GM21529 (cell line): ENCODE results near the gene LPP.
A peak's percentile ranks its signal among the peaks of the same experiment; 100 is the strongest.

Source experiments
- ATAC-seq: cut with Tn5 transposase; IDR thresholded peaks from one replicate; pipeline ENCODE4 v1.9.1; 2021; ENCODE audit not compliant: unreplicated experiment

The LPP gene

DNA sequence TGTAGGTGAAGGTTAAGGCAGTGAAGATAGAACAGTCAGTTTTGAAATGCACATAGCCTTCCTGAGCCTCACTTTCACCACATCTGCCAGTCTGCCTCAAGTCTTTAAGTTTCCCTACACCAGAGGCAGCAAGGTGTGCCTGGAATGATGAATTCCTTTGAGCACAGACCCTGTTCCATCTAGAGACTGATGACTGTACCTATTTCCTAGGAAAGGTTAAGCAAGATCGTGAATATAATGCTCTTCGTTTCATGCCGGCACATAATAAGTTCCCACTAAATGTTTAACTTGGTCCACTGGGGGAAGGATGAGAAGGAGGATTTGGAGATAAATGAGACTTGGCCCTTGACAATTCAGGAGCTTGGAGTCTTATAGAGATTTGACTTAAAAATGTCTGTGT lies 141.9 kb downstream of the LPP start:
- ATAC-seq = no peak

DNA sequence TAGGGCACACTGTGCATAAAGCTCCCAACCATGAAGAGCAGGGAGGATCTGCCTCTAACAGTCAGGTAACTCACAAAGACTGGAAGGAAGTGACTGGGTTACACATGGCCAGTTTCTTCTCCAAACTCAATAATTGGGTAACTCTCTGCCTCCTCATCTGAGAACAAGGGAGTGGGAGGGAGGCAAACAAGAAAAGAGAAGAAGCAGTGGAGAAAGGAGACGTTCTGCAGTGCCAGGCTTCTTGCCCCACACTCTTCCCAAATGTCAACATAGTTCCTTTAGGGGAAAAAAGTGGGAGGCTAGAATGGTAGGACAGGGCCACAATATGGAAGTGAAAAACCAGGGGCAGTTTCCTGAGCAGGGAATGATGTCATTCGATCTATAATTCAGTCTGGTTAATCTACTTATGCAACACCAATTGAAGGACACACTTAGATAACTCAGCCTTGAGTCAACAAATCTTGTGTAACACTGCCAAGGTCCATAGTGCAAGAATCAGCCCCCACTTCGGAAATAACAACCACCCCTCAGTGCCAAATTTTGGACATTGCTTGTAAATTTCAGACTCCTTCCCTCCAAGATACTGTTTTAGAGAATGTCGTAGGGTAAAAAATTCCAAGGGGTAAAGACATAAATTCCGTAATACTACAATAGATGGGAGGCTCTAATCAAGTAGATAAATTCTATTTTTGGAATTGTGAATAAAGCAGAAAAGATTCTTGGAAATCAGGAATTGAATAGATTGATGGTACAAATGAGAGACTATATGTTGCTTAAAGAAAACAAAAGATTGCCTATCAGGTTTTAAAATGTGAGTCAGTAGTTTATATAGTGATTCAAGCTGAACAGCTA lies 143.0 kb downstream of the LPP start:
- no peak for ATAC-seq

DNA sequence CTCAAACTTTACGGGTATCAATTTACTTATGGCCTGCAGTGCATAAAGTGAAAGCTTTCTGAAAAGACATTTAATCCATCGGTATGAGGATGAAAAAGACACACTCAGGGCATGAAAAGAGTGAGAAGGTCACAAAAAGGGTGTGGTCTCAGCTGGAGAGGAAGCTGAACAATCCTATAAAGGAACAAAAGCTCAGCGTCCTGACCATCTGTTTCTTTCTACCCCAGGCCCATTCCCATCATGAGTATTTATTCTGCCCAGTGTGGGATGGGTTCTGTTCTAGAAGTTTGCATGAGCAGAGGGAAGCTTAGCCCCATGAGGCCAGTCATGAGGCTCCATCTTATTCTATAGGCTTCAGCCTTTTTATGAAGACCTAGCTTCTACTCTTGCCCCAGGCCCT lies 144.6 kb downstream of the LPP start:
- ATAC-seq = no peak

DNA sequence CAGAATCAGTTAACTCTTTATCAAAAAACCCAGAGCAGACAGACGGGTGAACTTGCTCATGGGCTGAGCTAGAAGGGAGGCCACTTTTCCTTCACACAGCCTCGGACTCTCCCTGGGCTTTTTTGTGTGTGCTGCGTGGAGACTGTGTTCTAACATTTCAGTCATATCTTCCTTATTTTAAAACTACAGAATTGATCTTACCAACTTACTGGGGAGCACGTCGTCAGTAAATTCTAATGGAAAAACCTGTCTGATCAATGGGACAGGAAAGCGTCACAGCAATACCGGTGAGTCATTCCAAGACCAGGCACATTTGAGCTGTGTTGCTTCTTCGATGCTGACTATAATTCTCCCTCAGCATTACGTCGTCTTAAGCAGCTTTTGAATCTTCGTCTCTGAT lies 145.1 kb downstream of the LPP start:
- ATAC-seq = no peak

DNA sequence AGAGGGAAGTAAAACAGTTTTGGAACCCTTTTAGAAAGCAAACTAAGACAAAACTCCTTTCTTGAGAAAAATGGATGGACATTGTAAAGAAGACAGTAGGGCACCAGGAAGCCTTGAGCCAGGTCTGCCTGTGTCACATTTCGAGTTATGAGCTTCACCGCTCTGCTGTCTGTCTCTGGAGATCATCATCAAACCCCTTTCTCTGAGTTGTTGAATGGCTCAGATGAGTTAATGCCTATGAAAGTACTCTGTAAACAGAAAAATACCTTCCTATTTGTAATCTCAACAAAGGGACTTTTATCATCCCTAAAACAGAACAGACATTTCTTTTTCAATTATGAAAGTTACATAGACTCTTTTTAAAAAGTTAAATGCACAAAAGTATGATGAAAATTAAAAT lies 145.8 kb downstream of the LPP start:
- no peak for ATAC-seq

DNA sequence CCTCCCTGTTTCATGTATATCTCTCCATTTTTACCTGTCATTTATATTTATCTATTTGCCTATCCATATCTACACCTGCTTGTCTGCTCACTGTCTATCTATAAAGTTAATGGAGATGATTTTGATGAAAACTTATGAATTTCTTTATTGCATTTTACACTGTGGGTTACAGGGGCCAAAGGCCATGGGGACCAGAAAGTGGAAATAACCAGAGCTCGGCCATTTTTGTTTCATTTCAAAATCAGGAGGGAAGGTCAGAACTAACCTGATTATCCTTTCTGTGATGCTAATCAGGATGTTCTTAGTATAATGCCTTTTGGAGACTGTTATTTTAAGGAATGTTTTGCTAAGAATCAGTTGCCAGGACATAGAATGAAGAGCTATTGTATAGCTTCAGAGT lies 147.2 kb downstream of the LPP start:
- no peak for ATAC-seq

DNA sequence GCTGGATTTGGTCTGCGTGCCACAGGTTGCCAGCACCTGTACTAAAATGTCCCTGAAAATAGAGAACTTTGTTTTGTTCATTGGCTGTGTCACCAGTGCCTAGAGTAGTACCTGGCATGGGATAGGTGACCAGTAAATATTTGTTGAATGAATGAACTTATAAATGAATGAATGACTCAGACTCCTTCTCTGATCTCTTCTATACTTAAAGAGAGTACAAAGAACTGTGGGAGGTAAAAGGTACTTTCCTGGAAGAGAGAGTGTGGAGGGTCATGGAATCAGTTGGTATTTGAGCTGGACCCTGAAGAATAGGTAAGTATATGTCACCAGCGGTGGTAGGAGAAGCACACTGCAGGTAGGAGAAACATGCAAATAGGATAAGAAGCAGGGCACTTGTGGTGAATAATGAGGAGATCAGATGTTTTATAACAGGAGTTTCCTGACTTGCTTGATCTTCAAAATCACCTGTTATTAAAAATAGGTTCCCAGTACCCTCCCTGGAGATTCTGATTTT lies 149.4 kb downstream of the LPP start:
- ATAC-seq = no peak

DNA sequence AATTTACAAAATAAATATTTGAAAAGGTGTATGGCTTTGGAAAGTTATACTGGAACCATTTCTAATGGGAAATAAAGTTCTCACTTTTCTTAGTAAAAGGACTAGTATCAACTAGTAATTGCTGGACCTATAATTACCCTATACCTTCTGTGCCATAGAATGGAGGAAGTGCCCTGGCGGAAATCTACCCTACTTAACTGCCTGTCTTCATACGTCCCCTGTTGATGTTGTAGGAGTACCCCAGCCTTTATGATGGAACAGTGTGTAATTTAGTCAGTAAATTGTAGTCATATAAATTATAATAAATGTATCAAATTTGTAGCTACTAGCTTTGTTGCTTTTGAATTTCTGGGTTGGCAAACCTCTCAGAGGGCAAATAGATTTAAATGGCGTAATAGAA lies 149.9 kb downstream of the LPP start:
- no peak for ATAC-seq

DNA sequence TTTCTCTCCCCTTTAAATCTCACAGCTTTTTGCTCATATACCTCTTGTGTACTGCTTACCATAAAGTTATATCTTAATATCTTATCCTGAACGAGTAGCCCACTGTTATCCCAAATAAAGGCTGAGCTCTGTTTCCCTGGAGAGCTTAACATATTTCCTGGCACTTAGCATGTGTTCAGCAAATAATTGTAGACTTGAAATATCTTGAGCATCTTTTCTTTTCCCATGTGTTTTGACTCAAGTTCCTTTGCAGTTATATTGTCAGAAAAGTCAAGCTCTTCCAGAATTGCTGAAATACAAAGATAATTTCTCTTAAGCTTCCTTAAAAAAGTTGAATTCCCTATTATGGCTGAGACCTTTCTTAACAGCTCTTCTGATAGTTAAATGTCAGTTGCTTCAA lies 150.5 kb downstream of the LPP start:
- no peak for ATAC-seq

DNA sequence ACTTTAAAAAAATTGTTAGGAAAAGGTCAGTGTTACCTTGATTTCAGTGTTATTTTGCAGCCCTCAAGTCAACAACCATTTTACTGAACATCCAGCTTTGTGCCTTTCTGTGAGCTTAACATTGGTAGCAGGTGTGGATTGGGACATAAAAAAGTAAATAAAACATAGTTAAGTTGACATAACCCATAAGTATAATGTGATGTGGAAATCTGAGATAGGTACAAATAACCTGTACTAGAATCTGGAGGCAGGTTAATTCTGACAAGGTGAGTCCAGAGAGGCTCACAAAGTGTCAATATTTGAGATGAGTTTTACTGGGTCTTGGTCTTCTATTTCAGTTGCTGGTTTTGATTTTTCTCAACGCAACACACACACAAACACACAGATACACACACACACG lies 151.3 kb downstream of the LPP start:
- ATAC-seq = no peak

DNA sequence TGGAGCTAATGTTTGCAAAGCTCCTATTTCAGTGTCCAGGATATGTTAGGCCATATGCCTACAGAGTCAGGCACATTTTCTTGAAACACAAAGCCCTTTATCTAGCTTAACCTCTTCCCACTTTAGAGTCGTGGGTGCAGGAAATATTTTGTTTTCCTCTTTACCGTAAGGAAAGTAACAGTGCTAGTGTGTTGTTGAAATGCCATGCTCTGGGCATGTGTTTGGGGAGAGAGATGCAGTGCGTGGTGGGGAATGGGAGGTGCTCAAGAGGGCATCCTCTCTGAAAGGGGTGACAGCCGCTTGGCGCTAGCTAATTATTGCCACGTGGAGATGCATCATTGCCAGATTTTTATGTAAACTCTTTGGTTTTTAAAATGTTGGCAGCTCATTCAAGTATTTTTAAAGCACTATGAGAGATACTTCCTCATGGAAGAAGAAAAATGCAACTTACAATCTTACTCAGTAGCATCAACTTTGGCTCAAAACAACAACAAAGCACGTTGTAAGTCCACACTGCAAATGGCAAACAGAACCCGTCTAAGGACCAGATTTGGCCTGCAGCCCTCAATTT lies 152.6 kb downstream of the LPP start:
- no peak for ATAC-seq

DNA sequence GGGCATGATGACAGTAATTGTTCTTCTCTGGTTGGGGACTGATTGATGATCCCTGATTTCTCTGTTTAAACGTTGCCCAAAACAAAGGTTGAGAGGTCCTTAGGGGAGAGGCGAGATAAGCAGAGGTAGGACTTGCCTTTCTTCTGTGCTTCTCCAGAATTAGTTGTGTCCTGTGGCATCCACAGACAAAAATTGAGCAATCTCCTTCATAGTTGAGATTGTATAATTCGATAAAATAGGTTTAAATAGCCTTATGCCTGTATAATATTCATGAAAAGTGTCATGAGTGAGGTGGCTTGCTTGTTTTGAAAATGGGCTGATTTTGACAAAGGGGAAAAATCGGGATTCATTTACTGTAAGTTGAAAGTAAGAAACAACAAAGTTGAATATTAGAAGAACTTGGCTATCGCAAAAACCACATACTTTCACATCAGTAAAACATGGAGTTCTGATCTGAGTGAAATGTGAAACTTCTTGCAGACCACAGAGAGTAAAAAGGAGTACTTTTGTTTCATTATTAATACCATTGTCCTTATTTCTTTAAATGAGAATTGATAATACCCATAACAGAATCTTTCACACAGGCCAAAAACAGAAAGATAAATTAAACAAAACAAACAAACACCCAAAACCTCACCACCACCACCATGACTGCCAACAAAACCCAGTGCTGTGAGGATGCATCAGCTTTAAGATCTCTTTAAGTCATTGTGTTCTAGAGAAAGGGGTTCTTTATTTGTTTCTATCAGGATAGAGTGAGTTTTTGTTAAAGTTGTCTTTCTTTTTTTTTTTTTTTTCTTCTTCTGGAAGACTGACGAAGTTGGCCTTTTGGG lies 155.7 kb downstream of the LPP start:
- peak; percentile 98 for ATAC-seq

DNA sequence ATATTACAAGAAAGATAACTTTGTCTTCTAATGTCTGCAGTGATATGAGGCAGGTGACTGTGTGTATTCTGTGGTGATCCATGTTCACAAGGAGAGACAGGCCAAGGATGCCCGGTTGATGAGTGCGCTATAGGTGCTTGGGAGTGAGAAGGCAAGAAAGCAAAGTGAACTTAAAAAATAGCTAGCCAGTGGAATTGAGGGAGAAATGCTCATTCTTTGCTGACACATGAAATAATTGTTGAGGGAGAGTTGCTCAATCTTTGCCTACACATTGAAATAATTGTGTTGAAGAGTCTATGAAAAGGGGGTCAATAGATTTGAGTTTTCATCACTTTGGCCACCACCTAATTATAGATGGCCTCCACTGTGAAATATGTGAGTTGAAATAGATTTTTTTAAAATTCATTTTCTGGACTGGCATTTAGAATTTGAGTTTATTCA lies 156.3 kb downstream of the LPP start:
- no peak for ATAC-seq

DNA sequence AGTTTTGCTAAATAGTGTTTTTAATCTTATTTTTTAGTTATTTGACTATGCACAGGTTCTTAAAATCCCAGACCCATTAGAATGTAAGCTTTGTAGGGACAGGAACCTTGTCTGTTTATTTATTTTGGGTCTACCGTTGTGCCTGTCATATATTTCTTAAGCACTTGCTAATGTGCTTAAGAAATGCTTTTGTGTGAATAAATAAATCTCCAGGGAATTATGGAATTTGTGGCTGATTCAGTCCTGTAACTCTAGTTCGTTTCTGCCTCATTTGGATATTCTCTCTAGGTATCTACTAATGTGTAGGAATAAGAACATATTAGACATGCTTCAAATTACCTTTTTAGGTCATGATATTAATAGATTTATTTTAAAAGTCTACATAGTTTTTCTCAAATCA lies 161.6 kb downstream of the LPP start:
- ATAC-seq = no peak

DNA sequence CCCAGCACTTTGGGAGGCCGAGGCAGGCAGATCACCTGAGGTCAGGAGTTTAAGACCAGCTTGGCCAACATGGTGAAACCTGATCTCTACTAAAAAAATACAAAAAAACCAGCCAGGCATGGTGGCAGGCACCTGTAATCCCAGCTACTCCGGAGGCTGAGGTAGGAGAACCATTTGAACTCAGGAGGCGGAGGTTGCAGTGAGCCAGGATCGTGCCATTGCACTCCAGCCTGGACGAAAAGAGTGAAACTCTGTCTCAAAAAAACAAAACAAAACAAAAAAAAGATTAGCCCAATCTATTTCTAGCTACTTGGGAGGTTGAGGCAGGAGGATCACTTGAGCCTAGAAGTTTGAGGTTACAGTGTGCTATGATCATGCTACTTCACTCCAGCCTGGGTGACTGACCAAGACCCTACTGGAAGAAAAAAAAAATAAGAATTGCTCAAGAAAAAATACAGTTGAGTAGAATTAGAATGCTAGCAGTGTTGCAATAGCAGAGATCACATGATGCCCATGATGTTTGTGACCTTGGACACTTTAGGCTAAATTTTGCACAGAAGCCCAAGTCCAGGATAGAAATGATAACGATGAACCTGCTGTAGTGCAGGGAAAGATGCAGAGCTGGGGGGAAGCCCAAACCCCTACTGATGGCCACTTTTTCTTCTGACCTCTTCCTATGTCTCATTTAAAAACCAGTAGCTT lies 162.2 kb downstream of the LPP start:
- no peak for ATAC-seq

DNA sequence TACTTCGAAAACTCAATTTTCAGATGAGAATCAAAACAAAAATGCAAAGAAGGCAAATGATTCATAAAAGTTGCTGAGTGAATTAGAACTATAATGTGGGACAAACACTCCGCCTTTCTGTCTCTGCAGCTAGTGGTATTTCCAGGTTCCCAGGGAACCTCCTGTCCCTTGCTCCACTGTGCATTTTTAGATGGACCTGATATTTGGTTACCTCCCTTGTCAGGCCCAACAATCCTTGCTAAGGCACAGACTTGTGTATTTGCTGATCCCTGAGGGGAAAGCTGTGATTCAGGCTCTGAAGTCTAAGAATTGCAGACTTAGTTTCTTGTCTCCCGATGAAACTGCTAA lies 162.7 kb downstream of the LPP start:
- no peak for ATAC-seq

DNA sequence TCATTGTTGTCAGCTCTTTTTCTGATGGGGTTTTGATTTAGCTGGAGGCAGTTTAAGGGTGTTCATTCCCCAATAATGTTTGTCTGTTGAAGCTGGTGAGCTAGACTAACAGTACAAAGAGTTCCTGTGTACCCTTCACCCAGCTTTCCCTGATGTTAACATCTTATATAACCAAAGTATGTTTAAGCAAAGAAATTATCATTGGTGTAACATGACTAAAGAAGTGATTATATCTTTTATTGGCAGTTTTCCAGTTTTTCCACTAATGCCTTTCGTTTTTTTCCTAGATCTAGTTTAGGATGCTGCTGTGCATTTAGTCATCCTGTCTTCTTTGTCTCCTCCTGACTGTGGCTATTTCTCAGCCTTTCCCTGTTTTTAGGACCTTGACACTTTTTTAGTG lies 165.6 kb downstream of the LPP start:
- ATAC-seq = no peak

DNA sequence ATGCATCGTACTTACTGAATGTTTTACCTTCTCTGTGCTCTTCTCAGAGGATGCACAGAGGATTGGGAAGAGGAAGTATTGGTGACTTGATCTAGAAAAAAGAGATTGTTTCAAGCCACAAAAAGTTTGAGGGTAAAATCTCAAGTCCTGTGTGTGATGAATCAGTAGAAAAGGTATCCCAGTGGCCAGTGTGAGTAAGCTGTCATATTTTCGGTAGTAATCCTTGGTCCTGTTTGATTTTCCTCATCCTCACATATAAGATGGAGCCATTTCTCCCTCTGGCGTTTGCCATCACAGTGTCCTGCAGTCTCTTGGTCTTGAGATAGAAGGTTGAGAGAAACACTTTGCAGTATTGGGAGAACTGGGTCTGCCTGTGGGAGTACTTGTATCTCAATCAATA lies 166.8 kb downstream of the LPP start:
- no peak for ATAC-seq

DNA sequence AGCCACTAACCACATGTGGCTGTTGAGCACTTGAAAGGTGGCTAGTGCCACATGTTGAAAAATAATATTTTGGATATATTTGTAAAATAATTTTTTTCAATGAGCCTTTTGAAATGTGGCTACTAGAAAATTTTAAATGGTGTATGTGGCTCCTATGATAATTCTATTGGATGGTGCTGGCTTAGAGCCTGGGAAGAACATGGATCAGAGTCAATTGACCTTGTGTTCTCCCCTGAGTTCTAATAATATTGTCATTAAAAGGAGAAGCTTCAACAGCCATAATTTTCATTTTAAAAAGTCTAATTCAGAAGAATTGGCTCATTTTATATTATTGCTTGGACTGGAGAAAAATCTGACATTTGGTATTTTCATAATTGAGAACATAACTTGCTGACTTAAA lies 167.3 kb downstream of the LPP start:
- no peak for ATAC-seq

DNA sequence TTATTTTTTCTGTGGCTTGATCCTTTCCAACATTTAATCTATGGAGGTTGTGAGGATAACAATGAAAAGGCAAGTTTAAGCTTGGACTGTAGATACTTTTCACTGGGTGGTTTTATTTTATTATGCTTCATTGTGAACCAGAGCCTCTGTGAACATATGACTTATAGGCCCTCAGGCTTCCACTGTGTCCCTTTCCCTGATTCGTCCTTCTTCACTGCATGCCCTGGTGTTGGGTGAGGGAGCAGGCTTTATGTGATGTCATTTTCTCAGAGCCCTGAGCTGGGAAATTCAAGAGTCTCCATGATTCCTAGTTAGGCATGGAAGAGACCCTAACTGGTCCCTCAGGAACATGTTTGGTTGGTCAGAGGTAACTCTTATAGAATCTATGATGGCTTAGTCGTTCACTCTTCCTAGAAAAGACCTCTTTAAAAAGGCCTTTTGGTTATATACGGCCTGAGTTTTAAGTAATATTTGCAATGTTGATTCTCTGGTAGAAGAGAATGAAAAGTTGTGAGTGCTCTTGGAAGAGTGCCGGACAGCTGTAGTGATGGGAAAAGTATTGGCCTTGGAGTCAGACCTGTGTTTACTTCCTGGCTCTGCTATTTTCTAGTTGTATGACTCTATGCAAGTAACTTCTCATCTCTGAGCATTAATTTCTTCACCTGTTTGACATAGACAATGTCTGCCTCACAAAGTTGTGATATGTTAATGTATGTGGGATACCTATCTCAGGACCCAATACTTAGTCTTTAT lies 168.4 kb downstream of the LPP start:
- no peak for ATAC-seq
